CD8-positive, alpha-beta memory T cell (primary cell): ENCODE data around the gene UCK1. TPM values are rescaled to one million over a fixed set of nuclear protein-coding genes. Genes with fewer than 3 reads are reported as not detected.
"Not testable (repeated sequence)": the region's sequence is repeated elsewhere in the genome, so short reads cannot be mapped to it uniquely, and the experiment has no call there.

Source experiments
- CTCF ChIA-PET: fragments of 350-600 bp; sonication (Branson Sonifier 250); formaldehyde crosslinking; loops from one replicate; lab custom pipeline; 2021; ENCODE audit warnings: antibody characterized with exemption; lab: Charles Lee
- POLR2A ChIA-PET: fragments of 350-600 bp; sonication (Branson Sonifier 250); formaldehyde crosslinking; loops from one replicate; lab custom pipeline; 2021; ENCODE audit warnings: antibody characterized with exemption; lab: Charles Lee
- DNase-seq, 5 donors: peaks; one replicate each; pipeline versions ENCODE4 v3.0.0 to v3.0.0-alpha.2; 2020 to 2022; ENCODE audit warnings: mixed read lengths in 1 of 5
- H3K27ac ChIP-seq: one replicate; pipeline ENCODE4 v1.7.0; 2013; ENCODE audit warnings: low read depth, mild to moderate bottlenecking, low read length, moderate library complexity
- H3K27me3 ChIP-seq: 2 replicates; pipeline ENCODE4 v1.7.0; 2013; ENCODE audit warnings: low read length, mild to moderate bottlenecking; ENCODE audit not compliant: insufficient read depth, poor library complexity, severe bottlenecking
- H3K36me3 ChIP-seq: 2 replicates; pipeline ENCODE4 v1.7.0; 2013; ENCODE audit warnings: mild to moderate bottlenecking, low read length, moderate library complexity; ENCODE audit not compliant: insufficient read depth
- H3K4me1 ChIP-seq: 2 replicates; pipeline ENCODE4 v1.7.0; 2013; ENCODE audit warnings: mild to moderate bottlenecking, low read length, moderate library complexity; ENCODE audit not compliant: insufficient read depth
- H3K4me3 ChIP-seq: 2 replicates; pipeline ENCODE4 v1.7.0; 2013; ENCODE audit warnings: mild to moderate bottlenecking, low read length
- H3K9me3 ChIP-seq: 2 replicates; pipeline ENCODE4 v1.7.0; 2013; ENCODE audit warnings: mild to moderate bottlenecking, low read length
- H3K27ac Mint-ChIP-seq, 8 donors: one replicate each; pipeline ENCODE4 v1.8.0; 2020 to 2021; ENCODE audit warnings: mixed read lengths in 8 of 8, mild to moderate bottlenecking in 6 of 8, inconsistent platforms in 3 of 8, moderate library complexity in 3 of 8
- H3K27me3 Mint-ChIP-seq, 2 donors: one replicate each; pipeline ENCODE4 v1.8.0; 2020 to 2021; ENCODE audit warnings: mixed read lengths in 2 of 2, mild to moderate bottlenecking in 1 of 2, moderate library complexity in 1 of 2
- H3K36me3 Mint-ChIP-seq, 3 donors: one replicate each; pipeline ENCODE4 v1.8.0; 2020 to 2021; ENCODE audit warnings: mixed read lengths in 3 of 3, inconsistent platforms in 1 of 3, mild to moderate bottlenecking in 1 of 3
- H3K4me1 Mint-ChIP-seq, 3 donors: one replicate each; pipeline ENCODE4 v1.8.0; 2020 to 2021; ENCODE audit warnings: mixed read lengths in 3 of 3, inconsistent platforms in 1 of 3, mild to moderate bottlenecking in 1 of 3
- H3K4me3 Mint-ChIP-seq, 7 donors: one replicate each; pipeline ENCODE4 v1.8.0; 2020 to 2021; ENCODE audit warnings: mixed read lengths in 7 of 7, mild to moderate bottlenecking in 6 of 7, moderate library complexity in 4 of 7, inconsistent platforms in 2 of 7
- H3K9me3 Mint-ChIP-seq, 5 donors: one replicate each; pipeline ENCODE4 v1.8.0; 2020 to 2022; ENCODE audit warnings: mixed read lengths in 5 of 5, mild to moderate bottlenecking in 3 of 5, moderate library complexity in 2 of 5, inconsistent platforms in 1 of 5
- polyA plus RNA-seq: library from polyadenylated mRNA; unstranded; fragments of 300-500 nt; fragmentation: Illumina TruSeq; gene quantifications from one replicate; pipeline ENCODE4 v1.2.3, GENCODE V29; 2021
- total RNA-seq, 2 experiments: library from RNA; stranded (reverse); gene quantifications; one replicate each; pipeline ENCODE4 v1.2.3, GENCODE V29; 2021

The UCK1 gene
- total and polyA plus RNA-seq, 3 experiments from 2014 or later = 22.2 to 34.4 (median 23.1) TPM

DNA sequence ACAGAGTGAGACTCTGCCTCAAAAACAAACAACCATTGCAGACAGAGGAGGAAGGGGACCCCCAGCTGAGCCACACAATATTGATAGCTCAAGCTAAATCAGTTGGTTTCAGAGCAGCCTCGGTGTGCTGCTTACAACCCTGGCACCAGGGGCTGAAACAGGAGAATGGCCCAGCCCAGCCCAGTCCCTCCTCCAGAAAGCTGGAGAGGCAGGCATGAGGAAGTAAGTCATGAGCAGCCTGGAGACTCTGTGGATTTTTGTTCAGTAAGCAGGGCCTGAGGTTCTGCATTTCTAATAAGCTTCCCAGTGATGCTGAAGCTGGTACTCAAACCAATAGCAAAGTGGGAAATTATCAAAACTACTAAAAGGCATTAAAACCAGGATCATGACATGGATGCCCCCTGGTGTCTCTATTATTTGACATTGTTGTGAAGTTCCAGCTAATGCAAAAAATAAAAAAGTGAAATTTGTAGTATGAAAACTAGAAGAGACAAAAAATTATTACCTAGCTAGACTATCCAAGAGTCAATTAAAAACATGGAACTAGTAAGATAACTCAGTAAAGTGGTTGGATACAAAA, 28.4 kb upstream of the UCK1 start:
- no peak overlapping the region for H3K4me3 ChIP-seq
- peaks cover 14 to 15% of the 10 kb centered on the region in 2 donors for H3K27me3 Mint-ChIP-seq
- H3K27ac ChIP-seq = no peak overlapping the region
- H3K27ac Mint-ChIP-seq = no peak overlapping the region
- H3K4me3 Mint-ChIP-seq = no peak overlapping the region
- no peaks in the 10 kb centered on the region for H3K4me1 ChIP-seq
- no peak for DNase-seq
- no peaks in the 10 kb centered on the region for H3K9me3 ChIP-seq
- H3K9me3 Mint-ChIP-seq = peaks cover 0 to 5% (median 0%) of the 10 kb centered on the region in 5 donors
- H3K4me1 Mint-ChIP-seq = peaks cover 0 to 4% (median 1%) of the 10 kb centered on the region in 3 donors
- peaks cover 0 to 2% (median 0%) of the 10 kb centered on the region in 3 donors for H3K36me3 Mint-ChIP-seq
- ChIA-PET CTCF (interaction anchor here (0.8 to 1.3 kb wide), 4 partner anchors 13 to 209 kb away, joined by 3 to 4 read pairs (median 4); no protein-coding TSS in a partner anchor), POLR2A (interaction anchor here (0.5 to 0.8 kb wide), 2 partner anchors 13 to 209 kb away, joined by 3 to 6 read pairs; no protein-coding TSS in a partner anchor)
- peaks cover 5% of the 10 kb centered on the region for H3K27me3 ChIP-seq
- no peaks in the 10 kb centered on the region for H3K36me3 ChIP-seq

DNA sequence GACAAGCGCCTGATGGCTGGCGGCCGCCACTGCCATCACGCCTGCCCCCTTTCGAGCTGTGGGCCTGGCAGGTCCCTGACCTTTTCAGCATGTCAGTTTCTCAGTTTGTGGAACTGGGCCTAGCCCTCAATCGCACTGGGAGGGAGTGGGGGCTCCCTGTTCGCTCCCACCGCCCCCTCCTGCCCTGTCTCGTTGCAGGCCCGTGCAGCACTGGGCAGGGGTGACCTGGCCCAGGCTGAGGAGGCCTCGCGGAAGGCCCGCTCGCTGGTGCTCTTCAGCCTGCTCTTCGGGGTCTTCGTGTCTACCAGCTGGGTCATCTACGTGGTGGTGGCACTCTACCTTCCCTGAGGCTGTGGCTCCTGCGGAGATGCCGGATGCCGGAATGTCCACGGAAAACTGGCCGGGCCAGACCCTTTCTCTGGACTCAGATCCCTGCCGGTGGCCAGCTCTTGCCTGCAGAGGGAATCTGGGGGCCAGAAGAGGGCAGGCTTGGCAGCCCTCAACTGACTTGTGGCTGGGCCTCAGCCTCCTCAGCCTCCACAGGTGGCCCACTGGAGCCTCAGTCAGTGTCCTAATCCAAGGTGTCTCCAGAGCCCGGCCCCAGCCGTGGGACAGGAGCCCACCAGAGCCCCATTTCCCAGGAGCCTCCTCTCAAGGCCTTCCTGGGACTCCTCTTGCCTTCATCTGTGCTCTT, 26.9 kb upstream of the UCK1 start:
- Histone ChIP-seq H3K9me3 (no peaks in the 10 kb centered on the region), H3K27ac (no peak overlapping the region), H3K4me1 (no peaks in the 10 kb centered on the region), H3K27me3 (peaks cover 11% of the 10 kb centered on the region), H3K36me3 (no peaks in the 10 kb centered on the region), H3K4me3 (no peak overlapping the region)
- peaks cover 0 to 4% (median 1%) of the 10 kb centered on the region in 3 donors for H3K4me1 Mint-ChIP-seq
- peaks cover 0 to 2% (median 0%) of the 10 kb centered on the region in 3 donors for H3K36me3 Mint-ChIP-seq
- H3K9me3 Mint-ChIP-seq = peaks cover 0 to 5% (median 0%) of the 10 kb centered on the region in 5 donors
- CTCF ChIA-PET = interaction anchor here (0.9 kb wide), 1 partner anchor 208 kb away, joined by 3 read pairs; no protein-coding TSS in a partner anchor
- peaks cover 23 to 28% of the 10 kb centered on the region in 2 donors for H3K27me3 Mint-ChIP-seq
- POLR2A ChIA-PET = no interaction called here
- H3K27ac Mint-ChIP-seq = no peak overlapping the region
- H3K4me3 Mint-ChIP-seq = no peak overlapping the region
- DNase-seq = no peak

DNA sequence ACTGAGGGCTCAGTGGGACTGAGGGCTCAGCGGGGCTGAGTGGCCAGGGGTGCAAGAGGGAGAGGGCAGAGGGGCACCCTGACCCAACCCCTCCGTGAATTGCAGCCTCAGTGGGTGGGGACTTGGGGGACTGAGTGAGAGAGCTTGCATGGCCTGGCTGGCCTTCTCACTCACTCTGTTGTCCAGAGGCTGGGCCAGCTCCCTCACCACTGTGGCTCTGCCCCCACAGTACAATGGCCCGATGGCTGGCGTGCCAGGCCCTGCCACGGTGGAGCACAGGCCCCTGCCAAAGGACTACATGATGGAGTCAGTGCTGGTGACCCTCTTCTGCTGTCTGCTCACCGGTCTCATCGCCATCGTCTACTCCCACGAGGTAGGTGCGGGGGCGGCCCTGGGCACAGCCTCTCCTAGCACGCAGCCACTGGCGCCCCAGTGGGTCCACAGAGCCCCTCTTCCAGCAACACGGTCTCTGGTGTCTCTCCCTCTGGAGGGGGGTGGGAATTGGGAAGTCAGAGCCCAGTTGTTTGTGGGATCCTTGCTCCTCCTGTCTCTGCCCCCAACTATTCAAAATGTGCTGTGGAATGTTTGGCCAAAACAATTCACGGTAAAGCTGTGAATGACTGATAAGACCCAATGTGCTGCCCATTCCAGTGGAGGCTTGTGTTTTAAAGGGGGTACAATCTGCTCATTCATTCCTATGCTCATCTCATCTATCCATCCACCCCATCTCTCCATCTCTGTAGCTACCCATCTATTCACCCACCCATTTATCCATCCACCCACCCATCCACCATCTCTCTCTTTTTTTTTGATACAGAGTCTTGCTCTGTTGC, 25.0 kb upstream of the UCK1 start:
- H3K27me3 ChIP-seq = peaks cover 11% of the 10 kb centered on the region
- H3K9me3 ChIP-seq = no peaks in the 10 kb centered on the region
- H3K4me1 ChIP-seq = no peaks in the 10 kb centered on the region
- DNase-seq = no peak
- Mint-ChIP-seq H3K27me3 (peaks cover 24 to 36% of the 10 kb centered on the region in 2 donors), H3K27ac (peak overlapping the region in 1 of 8 donors; percentile 42), H3K4me3 (peak overlapping the region in 1 of 7 donors; percentile 15), H3K4me1 (peaks cover 0 to 4% (median 1%) of the 10 kb centered on the region in 3 donors), H3K9me3 (peaks cover 0 to 3% (median 0%) of the 10 kb centered on the region in 5 donors), H3K36me3 (peaks cover 0 to 2% (median 0%) of the 10 kb centered on the region in 3 donors)
- H3K4me3 ChIP-seq = no peak overlapping the region
- ChIA-PET CTCF (no interaction called here), POLR2A (no interaction called here)
- H3K27ac ChIP-seq = no peak overlapping the region
- no peaks in the 10 kb centered on the region for H3K36me3 ChIP-seq

GRCh38 chr9:131554843-131555351, 23.8 kb upstream of the UCK1 start:
- Mint-ChIP-seq H3K9me3 (peaks cover 0 to 3% (median 0%) of the 10 kb centered on the region in 5 donors), H3K27ac (no peak overlapping the region), H3K27me3 (peaks cover 29 to 43% of the 10 kb centered on the region in 2 donors), H3K4me3 (peak overlapping the region in 5 of 7 donors; percentile 8 to 67 (median 49)), H3K4me1 (peaks cover 0 to 4% (median 1%) of the 10 kb centered on the region in 3 donors), H3K36me3 (peaks cover 0 to 2% (median 0%) of the 10 kb centered on the region in 3 donors)
- ChIA-PET CTCF (no interaction called here), POLR2A (interaction anchor here (0.6 kb wide), 1 partner anchor 162 kb away, joined by 3 read pairs; no protein-coding TSS in a partner anchor)
- H3K36me3 ChIP-seq = no peaks in the 10 kb centered on the region
- no peak overlapping the region for H3K4me3 ChIP-seq
- no peak for DNase-seq
- no peaks in the 10 kb centered on the region for H3K4me1 ChIP-seq
- H3K9me3 ChIP-seq = no peaks in the 10 kb centered on the region
- peaks cover 11% of the 10 kb centered on the region for H3K27me3 ChIP-seq
- H3K27ac ChIP-seq = no peak overlapping the region

- Mint-ChIP-seq H3K4me1 (peaks cover 0 to 4% (median 1%) of the 10 kb centered on the region in 3 donors), H3K9me3 (peaks cover 0 to 4% (median 0%) of the 10 kb centered on the region in 5 donors), H3K27ac (no peak overlapping the region), H3K4me3 (peak overlapping the region in 1 of 7 donors; percentile 1), H3K27me3 (peaks cover 35 to 49% of the 10 kb centered on the region in 2 donors), H3K36me3 (peaks cover 0 to 2% (median 0%) of the 10 kb centered on the region in 3 donors)
- ChIA-PET CTCF (no interaction called here), POLR2A (no interaction called here)
- peaks cover 11% of the 10 kb centered on the region for H3K27me3 ChIP-seq
- no peaks in the 10 kb centered on the region for H3K9me3 ChIP-seq
- H3K36me3 ChIP-seq = no peaks in the 10 kb centered on the region
- H3K4me3 ChIP-seq = no peak overlapping the region
- H3K4me1 ChIP-seq = no peaks in the 10 kb centered on the region
- no peak for DNase-seq
- H3K27ac ChIP-seq = no peak overlapping the region
These were observed 23.2 kb upstream of the UCK1 start for GRCh38 chr9:131554087-131554842.

DNA sequence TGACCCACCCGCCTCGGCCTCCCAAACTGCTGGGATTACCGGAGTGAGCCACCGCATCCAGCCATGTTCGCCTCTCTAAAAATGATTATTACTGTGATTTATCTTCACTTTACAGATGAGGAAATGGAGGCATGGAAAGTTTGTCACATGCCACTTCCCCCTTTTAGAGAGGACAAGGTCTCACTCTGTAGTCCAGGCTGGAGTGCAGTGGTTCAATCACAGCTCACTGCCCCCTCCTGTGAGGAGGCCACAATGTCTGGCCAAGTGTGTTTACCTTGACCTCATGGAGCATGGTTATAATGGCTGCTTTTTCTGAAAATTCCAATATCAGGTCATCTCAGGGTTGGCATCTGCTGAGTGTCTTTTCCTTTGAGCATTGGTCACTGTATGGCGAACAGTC, 21.0 kb upstream of the UCK1 start:
- Mint-ChIP-seq H3K9me3 (peaks cover 0 to 13% (median 8%) of the 10 kb centered on the region in 5 donors), H3K27me3 (peaks cover 55 to 72% of the 10 kb centered on the region in 2 donors), H3K27ac (no peak overlapping the region), H3K4me1 (peaks cover 12 to 17% (median 13%) of the 10 kb centered on the region in 3 donors), H3K4me3 (no peak overlapping the region), H3K36me3 (peaks cover 0 to 15% (median 2%) of the 10 kb centered on the region in 3 donors)
- DNase-seq = no peak
- no peaks in the 10 kb centered on the region for H3K4me1 ChIP-seq
- H3K36me3 ChIP-seq = no peaks in the 10 kb centered on the region
- H3K27me3 ChIP-seq = peaks cover 13% of the 10 kb centered on the region
- POLR2A ChIA-PET = no interaction called here
- CTCF ChIA-PET = no interaction called here
- no peak overlapping the region for H3K27ac ChIP-seq
- no peak overlapping the region for H3K4me3 ChIP-seq
- H3K9me3 ChIP-seq = no peaks in the 10 kb centered on the region

GRCh38 chr9:131550465-131550864, 19.4 kb upstream of the UCK1 start:
- peaks cover 17% of the 10 kb centered on the region for H3K27me3 ChIP-seq
- H3K4me3 ChIP-seq, H3K27ac Mint-ChIP-seq, H3K4me3 Mint-ChIP-seq, H3K36me3 ChIP-seq, H3K4me1 ChIP-seq, CTCF ChIA-PET, H3K27ac ChIP-seq, H3K9me3 ChIP-seq, DNase-seq: not testable (repeated sequence)
- POLR2A ChIA-PET = interaction anchor here (0.7 kb wide), 1 partner anchor 392 kb away, joined by 8 read pairs; no protein-coding TSS in a partner anchor
- Mint-ChIP-seq H3K27me3 (peaks cover 55 to 66% of the 10 kb centered on the region in 2 donors), H3K4me1 (peaks cover 15 to 28% (median 16%) of the 10 kb centered on the region in 3 donors), H3K36me3 (peaks cover 0 to 15% (median 0%) of the 10 kb centered on the region in 3 donors), H3K9me3 (peaks cover 0 to 10% (median 8%) of the 10 kb centered on the region in 5 donors)
